Measurements from ENCODE around the gene TIMM9.
"Not testable (repeated sequence)": the region's sequence is repeated elsewhere in the genome, so short reads cannot be mapped to it uniquely, and the experiment has no call there.

Gene TIMM9

GRCh38 chr14:58427281-58428117 is at the start of gene TIMM9, which contains the start of gene KIAA0586:
TSS of gene TIMM9 (minus strand) at chr14:58427531. CDS start at chr14:58411945, 15,586 bp downstream.
TSS of gene KIAA0586 (plus strand) at chr14:58427719. CDS start at chr14:58428265, 546 bp downstream.
- FAIRE-seq, result peak; percentile 98

GRCh38 chr14:58476320-58476719 is 49.0 kb upstream of the TIMM9 start:
- DNase-seq (ENCODE audit: insufficient read length, low spot score) (no peak), FAIRE-seq (no peak)

More at GRCh38 chr14:58427281-58428117, at the start of gene TIMM9, which contains the start of gene KIAA0586:
- DNase-seq (ENCODE audit: insufficient read length, low spot score), result peak; percentile 100

DNA sequence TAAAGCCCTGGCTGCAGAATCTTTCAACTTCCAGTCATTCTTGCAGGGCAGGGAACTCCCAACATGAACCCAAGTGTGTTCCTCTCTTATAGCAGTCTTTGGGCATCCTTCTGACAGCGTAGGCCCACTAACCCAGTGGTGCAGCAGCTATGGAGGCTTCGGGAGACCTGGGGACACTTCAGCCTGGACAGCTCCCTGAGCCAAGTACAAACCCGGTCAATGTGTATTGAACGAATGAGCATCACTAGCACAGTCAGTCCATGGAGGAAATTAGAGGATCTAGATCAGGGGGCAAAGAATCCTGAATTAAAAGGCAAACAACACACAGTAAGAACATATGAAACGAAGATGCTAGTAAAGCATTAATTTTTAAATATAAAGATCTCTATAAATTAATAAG is 42.0 kb upstream of the TIMM9 start:
- FAIRE-seq (peak; percentile 52), DNase-seq (ENCODE audit: insufficient read length, low spot score) (no peak)

DNA sequence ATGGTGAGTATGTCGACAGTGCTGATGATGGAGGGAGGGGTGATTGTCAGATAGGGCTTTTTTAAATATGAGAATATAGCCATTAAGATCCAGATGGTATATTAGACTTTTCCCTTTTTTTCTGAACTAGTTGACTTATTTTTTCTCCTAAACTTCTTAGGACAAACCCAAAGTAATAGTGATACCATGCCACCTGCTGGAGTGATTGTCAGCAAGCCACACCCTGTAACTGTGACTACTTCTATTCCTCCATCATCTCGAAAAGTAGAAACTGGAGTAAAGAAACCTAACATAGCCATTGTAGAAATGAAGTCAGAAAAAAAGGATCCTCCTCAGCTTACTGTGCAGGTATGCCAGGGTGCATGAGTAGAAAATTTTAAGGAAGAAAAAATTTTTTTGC is 40.2 kb upstream of the TIMM9 start:
- DNase-seq (ENCODE audit: insufficient read length, low spot score) (peak; percentile 27), FAIRE-seq (peak; percentile 60)

DNA sequence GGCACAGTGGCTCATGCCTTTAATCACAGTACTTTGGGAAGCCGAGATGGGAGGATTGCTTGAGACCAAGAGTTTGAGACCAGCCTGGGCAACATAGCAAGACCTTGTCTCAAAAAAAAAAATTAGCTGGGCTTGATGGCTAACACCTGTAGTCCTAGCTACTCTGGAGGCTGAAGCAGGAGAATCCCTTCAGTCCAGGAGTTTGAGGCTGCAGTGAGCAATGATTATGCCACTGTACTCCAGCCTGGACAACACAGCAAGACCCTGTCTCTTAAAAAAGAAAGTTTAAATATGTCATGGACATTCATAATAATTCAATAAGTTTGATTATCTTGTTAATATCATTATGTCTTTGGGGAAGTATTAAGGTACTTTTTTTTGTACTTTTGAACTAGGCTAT is 39.1 kb upstream of the TIMM9 start:
- no peak for FAIRE-seq
- no peak for DNase-seq (ENCODE audit: insufficient read length, low spot score)

DNA sequence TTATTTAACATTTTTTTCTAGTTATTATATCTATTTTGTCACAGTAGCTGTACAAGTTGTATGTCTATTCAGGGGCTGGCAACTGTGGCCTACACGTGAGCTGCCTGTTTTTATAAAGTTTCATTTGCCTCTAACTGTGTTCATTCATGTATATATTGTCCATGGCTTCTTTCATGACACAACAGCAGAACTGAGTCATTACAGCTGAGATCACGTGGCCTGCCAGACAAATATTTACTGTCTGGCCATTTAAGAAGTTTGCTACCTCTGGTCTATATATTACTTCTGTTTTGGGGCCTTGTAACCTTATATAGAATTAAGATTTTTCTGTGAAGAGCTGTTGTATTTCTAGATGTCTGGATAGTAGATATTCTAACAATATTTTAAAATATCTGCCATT is 38.1 kb upstream of the TIMM9 start:
- FAIRE-seq (peak; percentile 78), DNase-seq (ENCODE audit: insufficient read length, low spot score) (no peak)

GRCh38 chr14:58464652-58465051 is 37.3 kb upstream of the TIMM9 start:
- FAIRE-seq (peak; percentile 95), DNase-seq (ENCODE audit: insufficient read length, low spot score) (no peak)

DNA sequence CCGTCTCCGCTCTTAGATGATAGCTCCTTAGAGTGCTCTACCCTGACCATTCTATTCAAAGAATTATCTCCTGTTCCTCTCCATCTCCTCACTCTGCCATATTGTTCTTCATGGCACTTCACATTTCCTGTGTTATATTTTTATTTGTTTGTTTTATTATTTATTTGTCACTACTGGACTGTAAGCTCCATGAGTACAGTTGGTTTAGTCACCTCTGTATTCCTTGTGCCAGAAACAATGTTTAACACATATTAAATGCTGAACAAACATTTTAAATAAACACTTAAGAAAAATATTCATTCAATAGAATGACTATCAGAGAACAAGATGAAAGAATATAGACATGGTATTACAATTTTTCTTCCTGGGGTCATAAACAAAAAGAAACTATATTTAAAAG is 35.8 kb upstream of the TIMM9 start:
- no peak for DNase-seq (ENCODE audit: insufficient read length, low spot score)
- FAIRE-seq, result no peak

- DNase-seq (ENCODE audit: insufficient read length, low spot score) (no peak), FAIRE-seq (no peak)
Observed at GRCh38 chr14:58460772-58461171, 33.4 kb upstream of the TIMM9 start.

DNA sequence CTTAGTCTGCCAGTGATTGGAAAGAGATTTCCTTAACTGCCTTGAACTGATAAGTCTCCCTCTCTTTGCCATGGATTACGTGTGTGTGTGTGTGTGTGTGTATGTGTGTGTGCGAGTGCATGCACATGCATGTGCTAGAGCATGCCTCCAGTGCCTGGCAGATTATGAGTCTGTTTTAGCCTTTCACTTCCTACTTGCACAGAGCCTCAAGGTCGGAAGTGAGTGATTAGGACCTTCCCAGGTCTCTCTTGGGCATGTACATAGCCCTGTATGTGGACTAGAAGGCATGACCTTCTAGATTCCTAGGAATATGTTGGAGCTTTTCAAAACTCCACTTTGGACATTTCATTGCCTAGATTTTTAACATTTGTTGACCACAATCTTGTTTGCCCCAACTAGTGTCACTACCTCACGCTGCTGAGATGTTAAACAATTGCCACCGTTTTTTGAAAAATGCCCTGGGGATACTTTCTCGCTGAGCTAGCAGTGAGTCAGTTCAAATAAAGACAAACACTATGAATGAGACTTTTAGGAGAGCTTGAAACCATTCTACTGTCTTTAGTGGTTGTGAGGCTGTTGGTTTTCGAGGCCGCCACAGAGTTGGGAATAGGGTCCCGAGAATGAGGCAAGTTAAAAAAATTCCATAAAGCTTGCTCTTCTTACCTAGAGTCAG is 28.4 kb upstream of the TIMM9 start:
- DNase-seq (ENCODE audit: insufficient read length, low spot score), result peak; percentile 80
- peak; percentile 99 for FAIRE-seq

GRCh38 chr14:58444627-58445026 is 17.3 kb upstream of the TIMM9 start:
- no peak for DNase-seq (ENCODE audit: insufficient read length, low spot score)
- FAIRE-seq, result no peak

- FAIRE-seq, result no peak
Observed at GRCh38 chr14:58439476-58439875, 12.1 kb upstream of the TIMM9 start.

DNA sequence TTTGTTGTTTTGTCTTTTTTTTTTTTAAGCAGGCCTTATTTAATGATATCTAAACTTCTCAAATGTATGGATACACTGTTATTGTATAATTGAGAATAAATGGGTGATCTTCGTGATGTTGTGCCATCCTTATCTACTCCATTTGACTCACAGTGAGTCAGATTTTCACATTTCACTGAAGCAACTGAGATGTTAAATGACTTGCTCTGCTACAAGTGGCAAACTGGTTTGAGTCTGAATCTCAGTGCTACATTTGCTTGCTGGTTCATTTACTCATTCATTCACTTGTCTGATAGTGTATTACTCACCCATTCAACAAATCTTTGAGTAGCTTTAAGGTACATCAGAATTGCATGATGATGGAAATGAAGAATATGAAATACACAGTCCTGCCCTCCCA is 2.8 kb upstream of the TIMM9 start:
- FAIRE-seq, result peak; percentile 97
- DNase-seq (ENCODE audit: insufficient read length, low spot score), result no peak

More at GRCh38 chr14:58439476-58439875, 12.1 kb upstream of the TIMM9 start:
- no peak for DNase-seq (ENCODE audit: insufficient read length, low spot score)

DNA sequence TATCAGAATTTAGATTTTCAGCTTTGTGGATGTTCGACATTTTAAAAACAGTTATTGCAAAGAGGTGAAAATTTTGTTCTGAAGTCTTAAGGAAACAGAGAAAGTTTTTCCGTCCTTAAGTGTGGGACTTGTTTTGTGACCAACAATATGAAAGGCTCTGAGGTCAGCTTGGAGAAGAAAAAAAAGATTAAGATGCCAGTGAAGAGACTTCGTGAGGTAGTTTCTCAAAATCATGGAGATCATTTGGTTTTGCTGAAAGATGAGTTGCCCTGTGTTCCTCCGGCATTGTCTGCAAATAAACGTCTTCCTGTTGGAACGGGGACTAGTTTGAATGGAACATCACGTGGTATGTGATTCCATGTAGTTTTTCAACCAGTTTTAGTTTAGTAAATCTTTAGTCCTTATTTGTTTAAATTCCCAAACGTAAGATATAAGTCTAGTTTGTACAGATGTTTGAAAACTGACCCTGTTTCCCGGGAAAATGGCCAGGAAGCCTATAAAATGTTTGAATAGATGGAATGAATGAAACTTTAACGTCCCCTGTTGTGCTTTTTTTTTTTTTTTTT is 870 bp upstream of the TIMM9 start:
- no peak for FAIRE-seq

DNA sequence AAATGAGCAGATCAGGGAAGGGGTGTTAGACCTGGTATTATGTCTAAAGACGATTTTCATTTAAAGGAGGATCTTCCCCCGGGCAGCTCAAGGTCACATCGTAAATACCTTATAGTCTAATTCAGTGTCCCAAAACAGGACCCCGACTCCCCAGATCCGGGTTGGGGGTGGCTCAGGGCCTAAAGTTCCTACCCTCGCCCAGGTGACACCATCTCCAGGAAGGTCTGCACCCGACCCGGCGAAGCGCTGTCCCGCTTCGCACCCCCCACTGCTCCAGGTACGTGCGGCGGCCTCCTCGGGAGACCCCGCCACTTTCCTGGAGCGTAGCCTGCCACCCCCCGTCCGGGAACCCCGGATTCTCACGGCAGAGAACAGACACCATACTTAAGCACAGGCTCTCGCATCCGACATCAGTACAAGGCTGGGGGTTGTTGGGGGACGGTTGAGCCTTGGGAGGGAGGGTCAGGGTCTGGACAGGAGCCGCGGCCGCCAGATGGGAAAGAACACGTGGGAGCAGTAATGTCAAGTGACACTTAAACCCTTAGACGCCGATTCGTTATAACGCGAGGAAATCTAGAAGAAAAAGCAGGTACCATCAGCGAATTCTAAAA is 556 bp downstream of the TIMM9 start:
- DNase-seq (ENCODE audit: insufficient read length, low spot score) (peak; percentile 86), FAIRE-seq (no peak)

More for the DNA sequence above, 870 bp upstream of the TIMM9 start:
- peak; percentile 69 for DNase-seq (ENCODE audit: insufficient read length, low spot score)

GRCh38 chr14:58416934-58417333 is 10.4 kb downstream of the TIMM9 start:
- not testable (repeated sequence) for DNase-seq (ENCODE audit: insufficient read length, low spot score); FAIRE-seq

- no peak for FAIRE-seq
Observed at GRCh38 chr14:58415636-58416547, 11.4 kb downstream of the TIMM9 start.

DNA sequence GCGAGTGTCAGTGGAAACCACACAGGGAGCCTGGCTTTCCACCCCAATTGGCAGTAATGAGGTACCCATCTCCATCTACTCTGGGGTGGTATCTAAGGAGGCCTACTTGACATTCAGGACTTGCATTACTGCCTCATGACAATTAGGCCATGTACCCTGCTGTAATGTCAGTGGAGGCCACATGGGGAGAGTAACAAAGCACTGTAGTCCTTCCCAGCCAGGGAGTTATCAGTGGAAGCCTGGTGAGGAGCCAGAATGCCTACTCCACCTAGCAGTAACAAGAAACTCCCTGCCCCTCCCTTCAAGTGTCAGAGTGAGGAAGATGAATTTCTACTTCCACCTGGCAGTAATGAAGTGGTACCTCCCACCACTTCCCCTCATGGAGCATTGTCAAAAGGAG is 12.5 kb downstream of the TIMM9 start:
- FAIRE-seq (peak; percentile 91), DNase-seq (ENCODE audit: insufficient read length, low spot score) (no peak)

More at GRCh38 chr14:58415636-58416547, 11.4 kb downstream of the TIMM9 start:
- no peak for DNase-seq (ENCODE audit: insufficient read length, low spot score)

- no peak for DNase-seq (ENCODE audit: insufficient read length, low spot score)
- peak; percentile 55 for FAIRE-seq
Observed at GRCh38 chr14:58408681-58409215, 18.6 kb downstream of the TIMM9 start.

- FAIRE-seq (peak; percentile 90), DNase-seq (ENCODE audit: insufficient read length, low spot score) (no peak)
Observed at GRCh38 chr14:58401587-58401986, 25.7 kb downstream of the TIMM9 start.

Measured in HTR-8/SVneo (cell line).